Measurements from ENCODE around the gene LPP.

- no peak; the same call in 1 of the 2 replicates for TF ChIP-seq CTCF (conservative IDR thresholded peaks at IDR 0.05)
- TF ChIP-seq EZH2 (IDR thresholded peaks at IDR 0.05; ENCODE audit: low read depth), result no peak
Measured at GRCh38 chr3:188164248-188164687, 10.3 kb downstream of the LPP start.

Data from PC-9 (cell line).